HFF-Myc (cell line): Measurements from ENCODE around the gene SLIT3.

ENCODE experiments used
- DNase-seq: peaks from one replicate; pipeline ENCODE4 v3.0.0-alpha.2; 2011; ENCODE audit warnings: low read depth; ENCODE audit errors: extremely low read depth
- H3K4me3 ChIP-seq: replicated peaks from 2 replicates; pipeline ENCODE4 v1.5.1; 2011; ENCODE audit warnings: low read depth, mild to moderate bottlenecking, control low read depth, low read length
- TF ChIP-seq, protein P1 (sequence below): IDR thresholded peaks from 2 replicates; pipeline ENCODE4 v1.5.1; 2012; ENCODE audit warnings: mild to moderate bottlenecking, low read depth, low read length, control low read depth; ENCODE audit errors: missing control alignments

The SLIT3 gene

DNA sequence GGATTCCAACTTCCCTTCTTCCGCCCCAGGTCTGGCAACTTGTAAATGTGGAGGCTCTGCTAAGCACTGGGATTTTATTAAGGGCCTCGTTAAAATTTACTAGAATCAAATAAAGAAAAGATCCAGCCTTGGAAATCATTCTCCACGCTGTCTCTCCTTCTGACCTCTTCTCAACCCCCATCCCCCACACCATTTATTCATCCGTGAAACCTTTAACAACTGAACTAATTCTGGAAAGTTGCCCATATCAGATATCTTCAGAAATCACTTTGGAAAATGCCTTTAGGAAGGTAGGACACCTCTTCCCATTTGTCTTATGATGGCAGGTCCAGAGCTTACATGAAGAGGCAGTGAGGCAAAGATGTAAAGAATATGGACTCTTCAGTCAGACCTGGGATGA lies 288.5 kb downstream of the SLIT3 start:
- no peak for DNase-seq
- TF ChIP-seq, protein P1, sequence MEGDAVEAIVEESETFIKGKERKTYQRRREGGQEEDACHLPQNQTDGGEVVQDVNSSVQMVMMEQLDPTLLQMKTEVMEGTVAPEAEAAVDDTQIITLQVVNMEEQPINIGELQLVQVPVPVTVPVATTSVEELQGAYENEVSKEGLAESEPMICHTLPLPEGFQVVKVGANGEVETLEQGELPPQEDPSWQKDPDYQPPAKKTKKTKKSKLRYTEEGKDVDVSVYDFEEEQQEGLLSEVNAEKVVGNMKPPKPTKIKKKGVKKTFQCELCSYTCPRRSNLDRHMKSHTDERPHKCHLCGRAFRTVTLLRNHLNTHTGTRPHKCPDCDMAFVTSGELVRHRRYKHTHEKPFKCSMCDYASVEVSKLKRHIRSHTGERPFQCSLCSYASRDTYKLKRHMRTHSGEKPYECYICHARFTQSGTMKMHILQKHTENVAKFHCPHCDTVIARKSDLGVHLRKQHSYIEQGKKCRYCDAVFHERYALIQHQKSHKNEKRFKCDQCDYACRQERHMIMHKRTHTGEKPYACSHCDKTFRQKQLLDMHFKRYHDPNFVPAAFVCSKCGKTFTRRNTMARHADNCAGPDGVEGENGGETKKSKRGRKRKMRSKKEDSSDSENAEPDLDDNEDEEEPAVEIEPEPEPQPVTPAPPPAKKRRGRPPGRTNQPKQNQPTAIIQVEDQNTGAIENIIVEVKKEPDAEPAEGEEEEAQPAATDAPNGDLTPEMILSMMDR, result no peak
- H3K4me3 ChIP-seq, result no peak overlapping the region

DNA sequence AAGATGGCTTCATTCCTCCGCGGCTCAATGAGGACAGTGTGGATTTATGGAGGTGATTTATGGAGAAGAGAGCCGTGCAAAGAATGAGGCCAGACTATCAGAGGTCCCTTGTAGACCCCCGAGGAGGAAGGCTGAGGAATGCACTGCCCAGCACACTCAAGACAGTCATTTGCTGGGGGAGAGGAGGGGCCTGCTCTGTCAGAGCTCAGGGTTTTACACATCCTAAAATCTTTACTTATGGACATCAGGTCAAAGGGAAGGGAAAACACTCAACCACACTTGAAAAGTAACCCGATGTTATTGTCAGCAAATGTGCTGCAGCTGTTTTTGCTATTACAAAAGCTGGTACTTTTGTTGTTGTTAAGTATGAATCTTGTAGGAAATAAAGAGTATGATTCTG lies 289.5 kb downstream of the SLIT3 start:
- no peak for DNase-seq
- TF ChIP-seq, protein P1, result no peak
- H3K4me3 ChIP-seq, result no peak overlapping the region

- TF ChIP-seq, protein P1, result no peak
- no peak for DNase-seq
- H3K4me3 ChIP-seq, result no peak overlapping the region
These were observed 289.9 kb downstream of the SLIT3 start for GRCh38 chr5:169011009-169011408.

DNA sequence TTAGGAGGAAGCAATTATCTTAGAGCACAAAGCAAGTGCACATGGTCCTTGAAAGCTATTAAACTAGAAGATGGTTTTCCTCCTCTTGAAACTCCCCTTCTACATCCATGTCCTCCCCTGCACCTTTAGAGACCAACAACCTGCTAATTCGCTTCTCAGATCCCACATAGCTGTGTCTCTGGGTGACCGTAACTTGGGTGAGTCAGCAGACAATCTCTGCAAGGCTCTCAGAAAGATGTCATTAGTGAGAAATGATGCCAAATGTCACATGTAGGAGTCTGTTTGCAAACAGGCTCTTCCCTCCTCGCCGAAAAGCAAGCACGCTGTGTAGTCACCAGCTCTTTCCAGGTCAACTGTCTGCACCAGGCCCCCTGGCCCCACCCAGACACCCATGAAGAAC lies 291.8 kb downstream of the SLIT3 start:
- TF ChIP-seq, protein P1, result no peak
- H3K4me3 ChIP-seq, result no peak overlapping the region
- DNase-seq, result no peak

DNA sequence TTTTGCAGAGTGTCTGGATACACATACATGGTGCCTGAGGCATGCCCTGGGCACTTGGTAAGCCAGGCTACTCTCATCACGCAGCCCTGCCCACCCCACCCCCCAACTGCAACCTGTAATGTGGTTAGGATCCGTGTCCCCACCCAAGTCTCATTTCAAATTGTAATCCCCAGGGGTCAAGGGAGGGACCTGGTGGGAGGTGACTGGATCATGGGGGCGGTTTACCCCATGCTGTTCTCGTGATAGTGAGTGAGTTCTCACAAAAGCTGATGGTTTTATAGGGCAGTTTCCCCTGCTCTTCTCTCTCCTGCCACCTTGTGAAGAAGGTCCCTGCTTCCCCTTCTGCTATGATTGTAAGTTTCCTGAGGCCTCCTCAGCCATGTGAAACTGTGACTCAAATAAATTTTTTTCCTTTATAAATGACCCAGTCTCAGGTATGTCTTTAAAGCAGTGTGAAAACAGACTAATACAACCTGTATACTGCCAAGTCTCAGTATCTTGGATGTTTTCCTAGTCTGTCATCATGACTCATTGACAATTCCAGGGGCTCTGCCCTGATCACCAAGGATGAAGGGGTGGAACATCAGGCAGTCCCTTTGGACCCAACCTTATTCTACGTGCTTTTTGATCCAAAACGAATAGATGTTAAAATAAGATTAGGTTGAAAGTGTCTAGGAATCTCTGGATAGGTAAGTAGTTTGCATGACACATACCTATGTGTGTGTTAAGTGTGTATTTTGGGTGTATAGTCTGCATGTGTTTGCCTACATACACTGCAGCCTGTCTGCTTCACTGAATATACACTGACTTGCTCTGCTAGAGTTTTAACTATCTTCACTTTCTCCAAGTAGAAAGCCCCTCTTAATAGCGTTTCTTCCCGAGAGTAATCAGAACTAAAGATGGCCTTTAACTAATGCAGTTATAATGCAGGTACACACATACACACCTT lies 293.8 kb downstream of the SLIT3 start:
- TF ChIP-seq, protein P1, result no peak
- no peak overlapping the region for H3K4me3 ChIP-seq
- no peak for DNase-seq

- no peak for DNase-seq
- H3K4me3 ChIP-seq, result no peak overlapping the region
- TF ChIP-seq, protein P1, result no peak
These were observed 296.4 kb downstream of the SLIT3 start for GRCh38 chr5:169004551-169004950.
